ENCODE results near the gene TRIL. TPM values are rescaled to one million over a fixed set of nuclear protein-coding genes. Genes with fewer than 3 reads are reported as not detected.

The TRIL gene
- total and polyA plus RNA-seq, 2 experiments from 2014 or later = 0.95 to 4.5 TPM

DNA sequence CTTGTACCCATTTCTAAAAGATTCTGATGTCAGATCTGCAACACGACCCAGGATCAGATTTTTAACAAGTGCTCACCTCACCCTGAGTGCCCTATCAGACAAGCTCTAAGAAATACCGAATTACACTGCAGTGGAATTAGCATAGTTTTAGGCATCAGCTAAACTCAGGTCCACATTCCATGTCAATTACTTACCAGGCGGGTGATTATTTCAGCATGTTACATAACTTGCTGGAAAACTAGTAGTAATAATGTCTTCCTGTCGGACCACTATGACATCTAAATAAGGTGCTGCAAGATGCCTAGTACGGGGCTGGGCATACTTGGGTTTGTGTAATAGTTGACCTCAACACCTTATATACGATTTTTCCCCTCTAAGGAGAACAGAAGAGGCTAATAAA lies 21.0 kb downstream of the TRIL start (continued):
- TF ChIP-seq CTCF (conservative IDR thresholded peaks at IDR 0.05; ENCODE audit: low read depth in 2 of 2) = no peak

GRCh38 chr7:28933846-28934320 lies 24.2 kb downstream of the TRIL start:
- Histone ChIP-seq H2AFZ (0 out of 2 replicates have a peak overlapping the region, but pooled peaks have one; percentile 19), H3K4me3 (no peak overlapping the region), H3K4me2 (peak overlapping the region; percentile 61), H3K27ac (ENCODE audit: low read depth) (no peak overlapping the region), H3K9me2 (ENCODE audit: insufficient read depth) (0 out of 2 replicates have a peak, but pooled peaks cover 10% of the 10 kb centered on the region), H4K20me1 (replicated peaks; ENCODE audit: insufficient read depth) (no peaks in the 10 kb centered on the region), H3K27me3 (ENCODE audit: insufficient read depth) (no peaks in the 10 kb centered on the region), H3K4me1 (ENCODE audit: insufficient read depth) (peaks cover 16% of the 10 kb centered on the region; the same call in 1 of the 2 replicates), H3F3A (replicated peaks; ENCODE audit: low read depth) (no peaks in the 10 kb centered on the region), H3K79me2 (replicated peaks; ENCODE audit: insufficient read depth) (no peaks in the 10 kb centered on the region), H3K36me3 (ENCODE audit: insufficient read depth) (no peaks in the 10 kb centered on the region)
- Mint-ChIP-seq H3K36me3 (ENCODE audit: low read depth) (no peaks in the 10 kb centered on the region), H3K9me3 (peaks cover 5% of the 10 kb centered on the region; the same call in 1 of the 3 replicates), H3K27ac (peak overlapping the region; percentile 80), H3K27me3 (ENCODE audit: insufficient read depth, low read depth, poor library complexity) (peaks cover 6% of the 10 kb centered on the region), H3K4me1 (peaks cover 22% of the 10 kb centered on the region), H3K4me3 (peak overlapping the region; percentile 16; the same call in 1 of the 3 replicates)
- TF ChIP-seq NANOG (IDR thresholded peaks at IDR 0.05; ENCODE audit: borderline replicate concordance) (no peak), EZH2phosphoT487 (IDR thresholded peaks at IDR 0.05; ENCODE audit: unreplicated experiment) (no peak), STAT1 (IDR thresholded peaks at IDR 0.05; ENCODE audit: unreplicated experiment) (no peak)
- ATAC-seq (no peak), DNase-seq (ENCODE audit: low spot score) (peak; percentile 41)

- H3K27me3 ChIP-seq (ENCODE audit: insufficient read depth) = no peaks in the 10 kb centered on the region
- H3F3A ChIP-seq (replicated peaks; ENCODE audit: low read depth) = no peaks in the 10 kb centered on the region
- H3K36me3 Mint-ChIP-seq (ENCODE audit: low read depth) = no peaks in the 10 kb centered on the region
- H3K4me1 Mint-ChIP-seq = peaks cover 29% of the 10 kb centered on the region
- H2AFZ ChIP-seq = no peak overlapping the region
- no peak overlapping the region for H3K4me2 ChIP-seq
- no peak for TF ChIP-seq NANOG (IDR thresholded peaks at IDR 0.05; ENCODE audit: borderline replicate concordance)
- TF ChIP-seq CTCF (conservative IDR thresholded peaks at IDR 0.05; ENCODE audit: low read depth in 2 of 2) = no peak
- TF ChIP-seq, protein P1, sequence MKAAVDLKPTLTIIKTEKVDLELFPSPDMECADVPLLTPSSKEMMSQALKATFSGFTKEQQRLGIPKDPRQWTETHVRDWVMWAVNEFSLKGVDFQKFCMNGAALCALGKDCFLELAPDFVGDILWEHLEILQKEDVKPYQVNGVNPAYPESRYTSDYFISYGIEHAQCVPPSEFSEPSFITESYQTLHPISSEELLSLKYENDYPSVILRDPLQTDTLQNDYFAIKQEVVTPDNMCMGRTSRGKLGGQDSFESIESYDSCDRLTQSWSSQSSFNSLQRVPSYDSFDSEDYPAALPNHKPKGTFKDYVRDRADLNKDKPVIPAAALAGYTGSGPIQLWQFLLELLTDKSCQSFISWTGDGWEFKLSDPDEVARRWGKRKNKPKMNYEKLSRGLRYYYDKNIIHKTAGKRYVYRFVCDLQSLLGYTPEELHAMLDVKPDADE (IDR thresholded peaks at IDR 0.05) = no peak
- H3K36me3 ChIP-seq (ENCODE audit: insufficient read depth) = no peaks in the 10 kb centered on the region
- H3K9me3 Mint-ChIP-seq = peaks cover 5% of the 10 kb centered on the region; the same call in 1 of the 3 replicates
- H3K4me3 Mint-ChIP-seq = no peak overlapping the region
- peaks cover 8% of the 10 kb centered on the region for H3K27me3 Mint-ChIP-seq (ENCODE audit: insufficient read depth, low read depth, poor library complexity)
- 0 out of 2 replicates have a peak, but pooled peaks cover 10% of the 10 kb centered on the region for H3K9me2 ChIP-seq (ENCODE audit: insufficient read depth)
- no peaks in the 10 kb centered on the region for H3K79me2 ChIP-seq (replicated peaks; ENCODE audit: insufficient read depth)
- H3K4me1 ChIP-seq (ENCODE audit: insufficient read depth) = peaks cover 32% of the 10 kb centered on the region
- H4K20me1 ChIP-seq (replicated peaks; ENCODE audit: insufficient read depth) = no peaks in the 10 kb centered on the region
- no peak overlapping the region for H3K27ac ChIP-seq (ENCODE audit: low read depth)
- no peak overlapping the region for H3K4me3 ChIP-seq
- ATAC-seq (no peak), DNase-seq (ENCODE audit: low spot score) (no peak)
- no peak overlapping the region for H3K27ac Mint-ChIP-seq
Observed at GRCh38 chr7:28931565-28931964, 26.6 kb downstream of the TRIL start.

All from GM23338 (cell line).